Activated CD4-positive, CD25-positive, alpha-beta regulatory T cell treated with anti-CD3 and anti-CD28 coated beads, Interleukin-2, amount 50 U/mL, for 24 hours (primary cell): Measurements from ENCODE around the gene KRT82.

Experiments used
- ATAC-seq, 2 donors: fragments of 150-1000 bp; cut with Tn5 transposase; one replicate each; pipeline ENCODE4 v1.10.0; 2021; ENCODE audit warnings: mild to moderate bottlenecking in 1 of 2, moderate library complexity in 1 of 2

KRT82 gene

GRCh38 chr12:52404951-52405350, 1.2 kb downstream of the KRT82 start:
- ATAC-seq, result no peak

GRCh38 chr12:52403561-52403960, 2.6 kb downstream of the KRT82 start:
- ATAC-seq, result no peak

- ATAC-seq, result no peak
Measured at GRCh38 chr12:52402873-52403540, 3.1 kb downstream of the KRT82 start.

- ATAC-seq, result no peak
Measured at GRCh38 chr12:52402377-52402776, 3.8 kb downstream of the KRT82 start.

- ATAC-seq, result no peak
Measured at GRCh38 chr12:52401926-52402325, 4.2 kb downstream of the KRT82 start.

- ATAC-seq, result no peak
Measured at GRCh38 chr12:52401526-52401925, 4.6 kb downstream of the KRT82 start.

GRCh38 chr12:52400906-52401305, 5.2 kb downstream of the KRT82 start:
- ATAC-seq, result no peak

- ATAC-seq, result no peak
Measured at GRCh38 chr12:52399756-52400155, 6.4 kb downstream of the KRT82 start.

GRCh38 chr12:52398176-52398575, 8.0 kb downstream of the KRT82 start:
- ATAC-seq, result no peak

GRCh38 chr12:52396656-52397055, 9.5 kb downstream of the KRT82 start:
- ATAC-seq, result no peak

- no peak for ATAC-seq
Measured at GRCh38 chr12:52395761-52396434, 10.2 kb downstream of the KRT82 start.

GRCh38 chr12:52394836-52395405, 11.2 kb downstream of the KRT82 start:
- no peak for ATAC-seq

- no peak for ATAC-seq
Measured at GRCh38 chr12:52392465-52393007, 13.6 kb downstream of the KRT82 start.

GRCh38 chr12:52391618-52392002, 14.5 kb downstream of the KRT82 start:
- no peak for ATAC-seq

GRCh38 chr12:52390739-52391617, 15.2 kb downstream of the KRT82 start:
- ATAC-seq, result peak in 1 of 2 donors; percentile 22

- ATAC-seq, result no peak
Measured at GRCh38 chr12:52389313-52390207, 16.6 kb downstream of the KRT82 start.

- ATAC-seq, result no peak
Measured at GRCh38 chr12:52387859-52388258, 18.3 kb downstream of the KRT82 start.

- no peak for ATAC-seq
Measured at GRCh38 chr12:52385226-52385702, 20.9 kb downstream of the KRT82 start, which contains the start of gene KRT84. KRT84 (minus strand) TSS chr12:52385652; CDS start chr12:52385585, 67 bp downstream.

GRCh38 chr12:52383331-52383730, 22.8 kb downstream of the KRT82 start:
- no peak for ATAC-seq

- no peak for ATAC-seq
Measured at GRCh38 chr12:52382854-52383253, 23.3 kb downstream of the KRT82 start.

GRCh38 chr12:52381206-52381605, 24.9 kb downstream of the KRT82 start:
- no peak for ATAC-seq

- ATAC-seq, result no peak
Measured at GRCh38 chr12:52380271-52380694, 25.9 kb downstream of the KRT82 start.
